ENCODE data around the gene IZUMO1.

DNA sequence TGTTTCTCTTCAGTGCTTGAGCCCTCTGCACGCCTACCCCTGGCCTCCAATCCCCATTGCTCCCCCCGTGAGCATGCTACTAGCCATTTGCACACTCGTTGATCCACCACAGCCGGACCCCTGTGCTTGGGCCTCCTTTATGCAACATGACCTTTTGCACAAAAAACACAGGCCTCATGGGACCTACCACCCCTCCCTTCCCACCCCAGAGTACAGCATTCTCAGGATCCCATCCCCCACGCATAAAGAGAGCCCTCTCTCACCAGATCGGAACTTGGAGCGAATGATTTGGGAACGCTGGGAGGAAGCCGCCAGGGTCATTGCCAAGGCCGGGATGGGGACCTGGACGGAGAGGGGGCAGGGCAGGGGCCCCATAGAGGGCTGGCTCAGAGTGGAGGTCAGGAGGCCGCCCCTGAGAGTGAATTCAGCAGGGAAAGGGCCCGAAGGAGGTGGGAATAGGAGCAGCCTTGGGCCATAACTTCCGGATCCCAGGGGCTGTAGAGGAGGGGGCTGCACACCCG lies 27.9 kb downstream of the IZUMO1 start:
- TF ChIP-seq ISL1 (CRISPR knock-in tag; IDR thresholded peaks at IDR 0.05), result no peak
- TF ChIP-seq, protein P1, sequence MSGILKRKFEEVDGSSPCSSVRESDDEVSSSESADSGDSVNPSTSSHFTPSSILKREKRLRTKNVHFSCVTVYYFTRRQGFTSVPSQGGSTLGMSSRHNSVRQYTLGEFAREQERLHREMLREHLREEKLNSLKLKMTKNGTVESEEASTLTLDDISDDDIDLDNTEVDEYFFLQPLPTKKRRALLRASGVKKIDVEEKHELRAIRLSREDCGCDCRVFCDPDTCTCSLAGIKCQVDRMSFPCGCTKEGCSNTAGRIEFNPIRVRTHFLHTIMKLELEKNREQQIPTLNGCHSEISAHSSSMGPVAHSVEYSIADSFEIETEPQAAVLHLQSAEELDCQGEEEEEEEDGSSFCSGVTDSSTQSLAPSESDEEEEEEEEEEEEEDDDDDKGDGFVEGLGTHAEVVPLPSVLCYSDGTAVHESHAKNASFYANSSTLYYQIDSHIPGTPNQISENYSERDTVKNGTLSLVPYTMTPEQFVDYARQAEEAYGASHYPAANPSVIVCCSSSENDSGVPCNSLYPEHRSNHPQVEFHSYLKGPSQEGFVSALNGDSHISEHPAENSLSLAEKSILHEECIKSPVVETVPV (CRISPR knock-in tag; IDR thresholded peaks at IDR 0.05), result no peak

Measured in SK-N-SH treated with all-trans-retinoic acid at 6 μM for 48 hours (cell line).